ENCODE measurements around the gene CDC123. TPM values are rescaled to one million over a fixed set of nuclear protein-coding genes. Genes with fewer than 3 reads are reported as not detected.

Gene CDC123
- total RNA-seq, 1 donor from 2014 or later, result 71.1 TPM

GRCh38 chr10:12200850-12201249 is 4.9 kb downstream of the CDC123 start:
- Mint-ChIP-seq H3K36me3 (ENCODE audit: insufficient read depth) (peaks cover 17% of the 10 kb centered on the region), H3K27me3 (no peaks in the 10 kb centered on the region), H3K4me3 (ENCODE audit: low read depth) (no peak overlapping the region), H3K27ac (no peak overlapping the region), H3K4me1 (ENCODE audit: low read depth) (peaks cover 12% of the 10 kb centered on the region), H3K9me3 (ENCODE audit: low read depth) (no peaks in the 10 kb centered on the region)
- TF ChIP-seq, protein P1, sequence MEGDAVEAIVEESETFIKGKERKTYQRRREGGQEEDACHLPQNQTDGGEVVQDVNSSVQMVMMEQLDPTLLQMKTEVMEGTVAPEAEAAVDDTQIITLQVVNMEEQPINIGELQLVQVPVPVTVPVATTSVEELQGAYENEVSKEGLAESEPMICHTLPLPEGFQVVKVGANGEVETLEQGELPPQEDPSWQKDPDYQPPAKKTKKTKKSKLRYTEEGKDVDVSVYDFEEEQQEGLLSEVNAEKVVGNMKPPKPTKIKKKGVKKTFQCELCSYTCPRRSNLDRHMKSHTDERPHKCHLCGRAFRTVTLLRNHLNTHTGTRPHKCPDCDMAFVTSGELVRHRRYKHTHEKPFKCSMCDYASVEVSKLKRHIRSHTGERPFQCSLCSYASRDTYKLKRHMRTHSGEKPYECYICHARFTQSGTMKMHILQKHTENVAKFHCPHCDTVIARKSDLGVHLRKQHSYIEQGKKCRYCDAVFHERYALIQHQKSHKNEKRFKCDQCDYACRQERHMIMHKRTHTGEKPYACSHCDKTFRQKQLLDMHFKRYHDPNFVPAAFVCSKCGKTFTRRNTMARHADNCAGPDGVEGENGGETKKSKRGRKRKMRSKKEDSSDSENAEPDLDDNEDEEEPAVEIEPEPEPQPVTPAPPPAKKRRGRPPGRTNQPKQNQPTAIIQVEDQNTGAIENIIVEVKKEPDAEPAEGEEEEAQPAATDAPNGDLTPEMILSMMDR (IDR thresholded peaks at IDR 0.05; ENCODE audit: unreplicated experiment), result no peak
- no peak for DNase-seq (ENCODE audit: low spot score, unreplicated experiment)

DNA sequence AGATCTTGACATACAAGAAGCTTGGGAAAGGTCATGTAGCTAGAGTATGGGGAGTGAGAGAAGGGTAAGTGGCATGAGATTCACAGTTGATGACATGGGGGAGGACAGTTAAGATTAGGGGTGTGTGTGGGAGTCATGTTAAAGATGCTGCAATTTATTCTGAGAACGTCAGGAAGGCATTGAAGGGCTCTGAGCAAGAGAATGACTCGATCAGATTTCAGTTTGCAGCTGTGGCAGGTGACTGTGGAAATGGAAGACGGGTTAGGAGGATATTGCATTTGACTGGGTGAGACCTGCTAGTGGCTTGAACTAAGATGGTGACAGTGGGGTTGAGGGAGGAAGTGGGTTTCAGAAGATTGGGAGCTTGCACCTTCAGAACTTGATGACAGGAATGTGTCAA is 5.6 kb downstream of the CDC123 start:
- Mint-ChIP-seq H3K27ac (no peak overlapping the region), H3K27me3 (no peaks in the 10 kb centered on the region), H3K9me3 (ENCODE audit: low read depth) (no peaks in the 10 kb centered on the region), H3K36me3 (ENCODE audit: insufficient read depth) (peaks cover 19% of the 10 kb centered on the region), H3K4me1 (ENCODE audit: low read depth) (peaks cover 6% of the 10 kb centered on the region), H3K4me3 (ENCODE audit: low read depth) (no peak overlapping the region)
- DNase-seq (ENCODE audit: low spot score, unreplicated experiment), result no peak
- TF ChIP-seq, protein P1 (IDR thresholded peaks at IDR 0.05; ENCODE audit: unreplicated experiment), result no peak

- Mint-ChIP-seq H3K27me3 (no peaks in the 10 kb centered on the region), H3K4me3 (ENCODE audit: low read depth) (no peak overlapping the region), H3K9me3 (ENCODE audit: low read depth) (no peaks in the 10 kb centered on the region), H3K4me1 (ENCODE audit: low read depth) (peaks cover 2% of the 10 kb centered on the region), H3K27ac (no peak overlapping the region), H3K36me3 (ENCODE audit: insufficient read depth) (peaks cover 22% of the 10 kb centered on the region)
- no peak for DNase-seq (ENCODE audit: low spot score, unreplicated experiment)
- TF ChIP-seq, protein P1 (IDR thresholded peaks at IDR 0.05; ENCODE audit: unreplicated experiment), result no peak
These were observed 6.2 kb downstream of the CDC123 start for GRCh38 chr10:12202226-12202625.

GRCh38 chr10:12205082-12205481 is 9.1 kb downstream of the CDC123 start:
- Mint-ChIP-seq H3K27ac (no peak overlapping the region), H3K36me3 (ENCODE audit: insufficient read depth) (peaks cover 35% of the 10 kb centered on the region), H3K9me3 (ENCODE audit: low read depth) (no peaks in the 10 kb centered on the region), H3K4me1 (ENCODE audit: low read depth) (no peaks in the 10 kb centered on the region), H3K27me3 (no peaks in the 10 kb centered on the region), H3K4me3 (ENCODE audit: low read depth) (no peak overlapping the region)
- DNase-seq (ENCODE audit: low spot score, unreplicated experiment), result no peak
- TF ChIP-seq, protein P1 (IDR thresholded peaks at IDR 0.05; ENCODE audit: unreplicated experiment), result no peak

GRCh38 chr10:12207114-12207513 is 11.1 kb downstream of the CDC123 start:
- H3K27ac Mint-ChIP-seq, result no peak overlapping the region
- TF ChIP-seq, protein P1 (IDR thresholded peaks at IDR 0.05; ENCODE audit: unreplicated experiment), result no peak
- H3K4me1 Mint-ChIP-seq (ENCODE audit: low read depth), result no peaks in the 10 kb centered on the region
- H3K27me3 Mint-ChIP-seq, result no peaks in the 10 kb centered on the region
- no peak for DNase-seq (ENCODE audit: low spot score, unreplicated experiment)
- H3K36me3 Mint-ChIP-seq (ENCODE audit: insufficient read depth), result peaks cover 40% of the 10 kb centered on the region
- H3K4me3 Mint-ChIP-seq (ENCODE audit: low read depth), result no peak overlapping the region
- H3K9me3 Mint-ChIP-seq (ENCODE audit: low read depth), result no peaks in the 10 kb centered on the region

Data from progenitor cell of endocrine pancreas (in vitro differentiated cells).